ENCODE data around the gene MYH3.

The MYH3 gene

GRCh38 chr17:10608244-10608643, 48.9 kb downstream of the MYH3 start:
- ChIA-PET CTCF (interaction anchor here (0.8 to 2.2 kb wide), 4 partner anchors 10 to 312 kb away, joined by 3 to 7 read pairs (median 4); no protein-coding TSS in a partner anchor), POLR2A (no interaction called here)
- Histone ChIP-seq H3K27me3 (replicated peaks in 2 of 5; ENCODE audit: control insufficient read depth in 4 of 5, insufficient read depth in 5 of 5, low read length in 4 of 5) (peaks cover 0 to 3% (median 2%) of the 10 kb centered on the region in 5 experiments), H3K4me1 (ENCODE audit: control extremely low read depth in 1 of 4, control insufficient read depth in 4 of 4, insufficient read depth in 4 of 4, low read length in 3 of 4) (no peaks in the 10 kb centered on the region), H3K4me3 (ENCODE audit: control insufficient read depth in 1 of 7, extremely low read depth in 1 of 7, insufficient read depth in 4 of 7, low read depth in 2 of 7, low read length in 6 of 7) (no peak overlapping the region), H3K9me3 (ENCODE audit: control extremely low read depth in 1 of 5, control insufficient read depth in 4 of 5, insufficient read depth in 2 of 5, low read depth in 1 of 5, low read length in 4 of 5) (no peaks in the 10 kb centered on the region), H3K36me3 (ENCODE audit: control insufficient read depth in 4 of 4, insufficient read depth in 4 of 4, low read length in 3 of 4) (no peaks in the 10 kb centered on the region), H3K27ac (ENCODE audit: insufficient read depth in 1 of 2, low read depth in 1 of 2, low read length in 2 of 2, poor library complexity in 1 of 2, severe bottlenecking in 2 of 2) (no peak overlapping the region)
- WGBS (ENCODE audit: insufficient coverage) = 84% methylated on average over 4 of the region's 5 CpGs
- no peak for DNase-seq

GRCh38 chr17:10606110-10606509, 51.0 kb downstream of the MYH3 start:
- DNase-seq = no peak
- Histone ChIP-seq H3K27me3 (replicated peaks in 2 of 5; ENCODE audit: control insufficient read depth in 4 of 5, insufficient read depth in 5 of 5, low read length in 4 of 5) (peaks cover 0 to 7% (median 0%) of the 10 kb centered on the region in 5 experiments), H3K36me3 (ENCODE audit: control insufficient read depth in 4 of 4, insufficient read depth in 4 of 4, low read length in 3 of 4) (no peaks in the 10 kb centered on the region), H3K9me3 (ENCODE audit: control extremely low read depth in 1 of 5, control insufficient read depth in 4 of 5, insufficient read depth in 2 of 5, low read depth in 1 of 5, low read length in 4 of 5) (no peaks in the 10 kb centered on the region), H3K4me1 (ENCODE audit: control extremely low read depth in 1 of 4, control insufficient read depth in 4 of 4, insufficient read depth in 4 of 4, low read length in 3 of 4) (no peaks in the 10 kb centered on the region), H3K27ac (ENCODE audit: insufficient read depth in 1 of 2, low read depth in 1 of 2, low read length in 2 of 2, poor library complexity in 1 of 2, severe bottlenecking in 2 of 2) (no peak overlapping the region), H3K4me3 (ENCODE audit: control insufficient read depth in 1 of 7, extremely low read depth in 1 of 7, insufficient read depth in 4 of 7, low read depth in 2 of 7, low read length in 6 of 7) (no peak overlapping the region)
- POLR2A ChIA-PET = no interaction called here
- CTCF ChIA-PET = interaction anchor here (1.6 kb wide), 1 partner anchor 9 kb away, joined by 7 read pairs; no protein-coding TSS in a partner anchor
- no CpG with 5 or more reads among the region's 3 CpGs for WGBS (ENCODE audit: insufficient coverage)

DNA sequence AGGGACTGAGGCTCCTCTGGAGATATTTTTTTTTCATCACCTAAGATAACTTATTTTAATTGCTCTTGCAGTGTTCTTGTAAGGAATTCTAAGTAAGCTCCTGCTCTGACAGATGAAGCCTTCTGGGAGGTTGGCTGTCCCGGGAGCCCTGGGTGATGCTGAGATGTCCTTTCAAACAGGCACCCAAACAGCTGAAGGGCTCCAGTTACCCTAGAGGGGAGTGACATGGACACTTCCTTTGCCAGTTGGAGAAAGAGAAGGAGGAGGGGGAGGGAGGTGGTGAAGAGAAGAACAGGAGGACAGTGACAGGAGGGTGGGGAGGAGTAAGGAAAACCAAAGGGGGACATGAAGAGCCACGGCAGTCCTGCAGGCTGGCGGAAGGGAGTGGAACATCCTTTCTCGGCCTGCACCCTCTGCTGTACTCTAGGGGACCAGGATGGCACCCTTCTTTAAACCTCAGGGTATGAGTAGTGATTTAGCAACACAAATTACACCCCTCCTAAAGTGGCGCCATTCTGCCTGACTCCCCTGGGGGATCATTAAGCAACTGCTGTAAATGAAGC, 51.8 kb downstream of the MYH3 start:
- 73% methylated on average over 3 of the region's 5 CpGs for WGBS (ENCODE audit: insufficient coverage)

GRCh38 chr17:10604521-10604920, 52.6 kb downstream of the MYH3 start:
- no peak overlapping the region for H3K4me3 ChIP-seq (ENCODE audit: control insufficient read depth in 1 of 7, extremely low read depth in 1 of 7, insufficient read depth in 4 of 7, low read depth in 2 of 7, low read length in 6 of 7)
- WGBS (ENCODE audit: insufficient coverage) = 98% methylated on average over 7 of the region's 8 CpGs
- CTCF ChIA-PET = interaction anchor here (1.3 to 1.6 kb wide), 2 partner anchors 10 to 287 kb away, joined by 3 to 7 read pairs; no protein-coding TSS in a partner anchor
- no peaks in the 10 kb centered on the region for H3K9me3 ChIP-seq (ENCODE audit: control extremely low read depth in 1 of 5, control insufficient read depth in 4 of 5, insufficient read depth in 2 of 5, low read depth in 1 of 5, low read length in 4 of 5)
- no peak overlapping the region for H3K27ac ChIP-seq (ENCODE audit: insufficient read depth in 1 of 2, low read depth in 1 of 2, low read length in 2 of 2, poor library complexity in 1 of 2, severe bottlenecking in 2 of 2)
- no peak for DNase-seq
- no peaks in the 10 kb centered on the region for H3K36me3 ChIP-seq (ENCODE audit: control insufficient read depth in 4 of 4, insufficient read depth in 4 of 4, low read length in 3 of 4)
- peaks cover 0 to 10% (median 2%) of the 10 kb centered on the region in 5 experiments for H3K27me3 ChIP-seq (replicated peaks in 2 of 5; ENCODE audit: control insufficient read depth in 4 of 5, insufficient read depth in 5 of 5, low read length in 4 of 5)
- POLR2A ChIA-PET = no interaction called here
- H3K4me1 ChIP-seq (ENCODE audit: control extremely low read depth in 1 of 4, control insufficient read depth in 4 of 4, insufficient read depth in 4 of 4, low read length in 3 of 4) = no peaks in the 10 kb centered on the region

More for the DNA sequence above, 51.8 kb downstream of the MYH3 start:
- POLR2A ChIA-PET = no interaction called here
- peak in 2 of 3 donors; percentile 19 to 28 for DNase-seq
- Histone ChIP-seq H3K36me3 (ENCODE audit: control insufficient read depth in 4 of 4, insufficient read depth in 4 of 4, low read length in 3 of 4) (no peaks in the 10 kb centered on the region), H3K27me3 (replicated peaks in 2 of 5; ENCODE audit: control insufficient read depth in 4 of 5, insufficient read depth in 5 of 5, low read length in 4 of 5) (peaks cover 0 to 10% (median 2%) of the 10 kb centered on the region in 5 experiments), H3K4me1 (ENCODE audit: control extremely low read depth in 1 of 4, control insufficient read depth in 4 of 4, insufficient read depth in 4 of 4, low read length in 3 of 4) (no peaks in the 10 kb centered on the region), H3K9me3 (ENCODE audit: control extremely low read depth in 1 of 5, control insufficient read depth in 4 of 5, insufficient read depth in 2 of 5, low read depth in 1 of 5, low read length in 4 of 5) (no peaks in the 10 kb centered on the region), H3K4me3 (ENCODE audit: control insufficient read depth in 1 of 7, extremely low read depth in 1 of 7, insufficient read depth in 4 of 7, low read depth in 2 of 7, low read length in 6 of 7) (no peak overlapping the region), H3K27ac (ENCODE audit: insufficient read depth in 1 of 2, low read depth in 1 of 2, low read length in 2 of 2, poor library complexity in 1 of 2, severe bottlenecking in 2 of 2) (no peak overlapping the region)
- CTCF ChIA-PET = interaction anchor here (1.3 to 1.6 kb wide), 2 partner anchors 9 to 288 kb away, joined by 3 to 7 read pairs; no protein-coding TSS in a partner anchor

DNA sequence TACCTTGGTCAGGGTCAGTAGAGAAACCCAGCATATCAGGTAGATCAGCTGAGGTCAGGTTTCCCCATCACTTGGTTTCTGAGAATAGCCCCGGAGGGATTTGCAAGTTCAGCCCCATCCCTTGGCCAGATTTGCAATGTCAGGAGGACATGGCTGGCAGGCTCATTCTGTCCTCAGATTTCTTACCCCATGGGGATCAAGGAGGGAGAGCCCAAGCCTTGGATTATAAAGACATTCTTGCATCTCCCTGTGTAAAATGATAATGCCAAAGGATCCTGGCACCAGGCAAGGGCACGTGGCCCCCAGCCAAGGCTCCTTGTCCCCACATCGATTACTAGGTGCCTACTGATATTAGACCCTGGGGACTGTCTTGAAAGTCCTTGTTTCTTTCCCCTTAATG, 53.2 kb downstream of the MYH3 start:
- Histone ChIP-seq H3K27ac (ENCODE audit: insufficient read depth in 1 of 2, low read depth in 1 of 2, low read length in 2 of 2, poor library complexity in 1 of 2, severe bottlenecking in 2 of 2) (no peak overlapping the region), H3K4me3 (ENCODE audit: control insufficient read depth in 1 of 7, extremely low read depth in 1 of 7, insufficient read depth in 4 of 7, low read depth in 2 of 7, low read length in 6 of 7) (no peak overlapping the region), H3K36me3 (ENCODE audit: control insufficient read depth in 4 of 4, insufficient read depth in 4 of 4, low read length in 3 of 4) (no peaks in the 10 kb centered on the region), H3K4me1 (ENCODE audit: control extremely low read depth in 1 of 4, control insufficient read depth in 4 of 4, insufficient read depth in 4 of 4, low read length in 3 of 4) (no peaks in the 10 kb centered on the region), H3K27me3 (replicated peaks in 2 of 5; ENCODE audit: control insufficient read depth in 4 of 5, insufficient read depth in 5 of 5, low read length in 4 of 5) (peaks cover 0 to 10% (median 3%) of the 10 kb centered on the region in 5 experiments), H3K9me3 (ENCODE audit: control extremely low read depth in 1 of 5, control insufficient read depth in 4 of 5, insufficient read depth in 2 of 5, low read depth in 1 of 5, low read length in 4 of 5) (no peaks in the 10 kb centered on the region)
- ChIA-PET POLR2A (no interaction called here), CTCF (interaction anchor here (1.2 kb wide), 1 partner anchor 13 kb away, joined by 4 read pairs; no protein-coding TSS in a partner anchor)
- 97% methylated on average over 3 of the region's 3 CpGs for WGBS (ENCODE audit: insufficient coverage)
- no peak for DNase-seq

DNA sequence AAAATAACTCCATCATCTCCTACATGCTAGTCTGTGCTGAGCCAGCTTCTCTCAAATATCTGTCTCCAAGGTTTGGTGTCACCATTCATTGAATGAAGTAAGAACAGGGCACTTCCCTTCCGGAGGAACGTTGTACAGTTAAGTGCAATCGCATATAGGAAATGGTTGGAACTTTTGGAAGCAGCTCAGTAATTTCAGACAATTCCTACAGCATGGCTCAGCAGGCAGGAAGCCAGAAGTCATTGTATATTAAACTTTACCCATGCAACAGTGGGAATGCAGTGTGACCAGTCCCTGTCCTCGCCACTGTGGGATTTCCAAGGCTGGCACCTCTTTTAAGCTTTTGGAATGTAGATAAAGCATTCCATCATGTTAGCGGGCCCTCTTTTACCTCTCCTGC, 56.5 kb downstream of the MYH3 start:
- ChIA-PET CTCF (no interaction called here), POLR2A (no interaction called here)
- peaks cover 0 to 10% (median 7%) of the 10 kb centered on the region in 5 experiments for H3K27me3 ChIP-seq (replicated peaks in 2 of 5; ENCODE audit: control insufficient read depth in 4 of 5, insufficient read depth in 5 of 5, low read length in 4 of 5)
- no peaks in the 10 kb centered on the region for H3K4me1 ChIP-seq (ENCODE audit: control extremely low read depth in 1 of 4, control insufficient read depth in 4 of 4, insufficient read depth in 4 of 4, low read length in 3 of 4)
- H3K36me3 ChIP-seq (ENCODE audit: control insufficient read depth in 4 of 4, insufficient read depth in 4 of 4, low read length in 3 of 4) = no peaks in the 10 kb centered on the region
- no peaks in the 10 kb centered on the region for H3K9me3 ChIP-seq (ENCODE audit: control extremely low read depth in 1 of 5, control insufficient read depth in 4 of 5, insufficient read depth in 2 of 5, low read depth in 1 of 5, low read length in 4 of 5)
- DNase-seq = no peak
- H3K4me3 ChIP-seq (ENCODE audit: control insufficient read depth in 1 of 7, extremely low read depth in 1 of 7, insufficient read depth in 4 of 7, low read depth in 2 of 7, low read length in 6 of 7) = no peak overlapping the region
- H3K27ac ChIP-seq (ENCODE audit: insufficient read depth in 1 of 2, low read depth in 1 of 2, low read length in 2 of 2, poor library complexity in 1 of 2, severe bottlenecking in 2 of 2) = no peak overlapping the region
- WGBS (ENCODE audit: insufficient coverage) = 78% methylated on average over 5 of the region's 5 CpGs

DNA sequence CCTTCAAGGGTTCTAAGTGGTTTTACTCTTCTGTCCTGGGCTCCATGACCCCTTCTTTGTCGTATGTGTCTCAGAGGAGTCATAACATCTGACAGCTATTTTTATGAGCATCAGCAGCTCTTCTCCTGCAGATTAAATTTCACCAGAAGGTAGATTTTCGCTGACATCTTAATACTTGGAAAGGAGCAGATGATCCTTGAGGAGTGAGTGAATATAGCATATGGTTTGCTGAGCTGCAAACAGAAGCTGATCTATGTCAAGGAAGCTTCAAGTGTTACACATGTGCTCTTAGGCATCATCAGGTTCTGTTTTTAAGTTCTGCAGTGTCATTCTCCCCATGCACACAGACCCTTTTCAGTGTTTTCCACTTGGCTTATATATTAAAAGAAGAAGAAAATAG, 58.5 kb downstream of the MYH3 start:
- ChIA-PET POLR2A (no interaction called here), CTCF (interaction anchor here (1.3 kb wide), 1 partner anchor 13 kb away, joined by 3 read pairs; no protein-coding TSS in a partner anchor)
- peaks cover 0 to 9% (median 7%) of the 10 kb centered on the region in 5 experiments for H3K27me3 ChIP-seq (replicated peaks in 2 of 5; ENCODE audit: control insufficient read depth in 4 of 5, insufficient read depth in 5 of 5, low read length in 4 of 5)
- WGBS (ENCODE audit: insufficient coverage) = 80% methylated on average over 2 of the region's 2 CpGs
- H3K4me3 ChIP-seq (ENCODE audit: control insufficient read depth in 1 of 7, extremely low read depth in 1 of 7, insufficient read depth in 4 of 7, low read depth in 2 of 7, low read length in 6 of 7) = no peak overlapping the region
- H3K27ac ChIP-seq (ENCODE audit: insufficient read depth in 1 of 2, low read depth in 1 of 2, low read length in 2 of 2, poor library complexity in 1 of 2, severe bottlenecking in 2 of 2) = no peak overlapping the region
- no peak for DNase-seq
- peaks cover 0 to 3% (median 0%) of the 10 kb centered on the region in 5 experiments for H3K9me3 ChIP-seq (ENCODE audit: control extremely low read depth in 1 of 5, control insufficient read depth in 4 of 5, insufficient read depth in 2 of 5, low read depth in 1 of 5, low read length in 4 of 5)
- H3K36me3 ChIP-seq (ENCODE audit: control insufficient read depth in 4 of 4, insufficient read depth in 4 of 4, low read length in 3 of 4) = no peaks in the 10 kb centered on the region
- H3K4me1 ChIP-seq (ENCODE audit: control extremely low read depth in 1 of 4, control insufficient read depth in 4 of 4, insufficient read depth in 4 of 4, low read length in 3 of 4) = no peaks in the 10 kb centered on the region

Data from common myeloid progenitor, CD34-positive (primary cell).